Measurements from ENCODE around the gene PRDM5. TPM values are rescaled to one million over a fixed set of nuclear protein-coding genes. Genes with fewer than 3 reads are reported as not detected.

PRDM5 gene
- total and polyA plus RNA-seq, 3 donors from 2014 or later = 8.2 to 21.9 (median 19.1) TPM

GRCh38 chr4:120718979-120719566 lies 203.5 kb downstream of the PRDM5 start:
- Histone ChIP-seq H3K27ac (no peak overlapping the region), H3K36me3 (ENCODE audit: low read depth, missing control alignments) (no peaks in the 10 kb centered on the region), H3K4me3 (no peak overlapping the region), H3K9me3 (no peaks in the 10 kb centered on the region), H3K27me3 (no peaks in the 10 kb centered on the region), H3K4me1 (no peaks in the 10 kb centered on the region)
- DNase-seq = peak; percentile 30
- 48 to 53% methylated on average over 5 of the region's 5 CpGs for WGBS, 2 donors
- TF ChIP-seq POLR2A (IDR thresholded peaks at IDR 0.05) = no peak
- TF ChIP-seq CTCF (IDR thresholded peaks at IDR 0.05) = peak in 1 of 3 experiments; percentile 45
- intact Hi-C loops (cut with DNase I; ENCODE audit: low total_unique reads) = no loop called here

GRCh38 chr4:120716346-120716745 lies 206.2 kb downstream of the PRDM5 start:
- H3K4me1 ChIP-seq = no peaks in the 10 kb centered on the region
- no peak for DNase-seq
- H3K27me3 ChIP-seq = no peaks in the 10 kb centered on the region
- no peak overlapping the region for H3K27ac ChIP-seq
- H3K36me3 ChIP-seq (ENCODE audit: low read depth, missing control alignments) = no peaks in the 10 kb centered on the region
- TF ChIP-seq POLR2A (IDR thresholded peaks at IDR 0.05) = no peak
- TF ChIP-seq CTCF (IDR thresholded peaks at IDR 0.05) = no peak
- H3K4me3 ChIP-seq = no peak overlapping the region
- WGBS, 2 donors = 72 to 93% methylated on average over 1 of the region's 1 CpG
- no peaks in the 10 kb centered on the region for H3K9me3 ChIP-seq
- intact Hi-C loops (cut with DNase I; ENCODE audit: low total_unique reads) = no loop called here

- DNase-seq = no peak
- Histone ChIP-seq H3K9me3 (no peaks in the 10 kb centered on the region), H3K27ac (no peak overlapping the region), H3K4me1 (no peaks in the 10 kb centered on the region), H3K27me3 (no peaks in the 10 kb centered on the region), H3K4me3 (no peak overlapping the region), H3K36me3 (ENCODE audit: low read depth, missing control alignments) (no peaks in the 10 kb centered on the region)
- no peak for TF ChIP-seq POLR2A (IDR thresholded peaks at IDR 0.05)
- TF ChIP-seq CTCF (IDR thresholded peaks at IDR 0.05) = no peak
- intact Hi-C loops (cut with DNase I; ENCODE audit: low total_unique reads) = no loop called here
- WGBS, 2 donors = 72 to 75% methylated on average over 4 of the region's 4 CpGs
Measured at GRCh38 chr4:120714417-120715010, 208.0 kb downstream of the PRDM5 start.

DNA sequence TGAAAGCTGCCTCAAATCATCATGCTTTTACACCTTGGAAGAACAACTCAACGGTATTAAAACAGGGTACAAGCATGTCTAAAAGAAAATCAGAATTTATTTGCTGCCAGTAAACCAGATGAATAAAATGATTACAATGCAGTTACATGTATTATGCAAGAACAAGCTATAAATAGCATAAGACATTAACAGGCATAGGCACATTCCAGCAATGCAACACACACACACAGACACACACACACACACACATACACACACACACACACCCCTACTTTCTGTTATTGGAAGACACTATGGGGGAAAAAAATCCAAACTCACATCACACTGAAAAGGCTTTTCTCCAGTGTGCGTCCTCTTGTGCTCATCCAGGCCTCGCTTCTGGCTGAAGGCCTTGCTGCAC lies 212.5 kb downstream of the PRDM5 start:
- no peaks in the 10 kb centered on the region for H3K9me3 ChIP-seq
- no peaks in the 10 kb centered on the region for H3K27me3 ChIP-seq
- no peaks in the 10 kb centered on the region for H3K4me1 ChIP-seq
- no peak for TF ChIP-seq POLR2A (IDR thresholded peaks at IDR 0.05)
- TF ChIP-seq CTCF (IDR thresholded peaks at IDR 0.05) = no peak
- WGBS, 2 donors = 85 to 87% methylated on average over 3 of the region's 3 CpGs
- intact Hi-C loops (cut with DNase I; ENCODE audit: low total_unique reads) = no loop called here
- DNase-seq = no peak
- no peaks in the 10 kb centered on the region for H3K36me3 ChIP-seq (ENCODE audit: low read depth, missing control alignments)
- no peak overlapping the region for H3K27ac ChIP-seq
- H3K4me3 ChIP-seq = no peak overlapping the region

DNA sequence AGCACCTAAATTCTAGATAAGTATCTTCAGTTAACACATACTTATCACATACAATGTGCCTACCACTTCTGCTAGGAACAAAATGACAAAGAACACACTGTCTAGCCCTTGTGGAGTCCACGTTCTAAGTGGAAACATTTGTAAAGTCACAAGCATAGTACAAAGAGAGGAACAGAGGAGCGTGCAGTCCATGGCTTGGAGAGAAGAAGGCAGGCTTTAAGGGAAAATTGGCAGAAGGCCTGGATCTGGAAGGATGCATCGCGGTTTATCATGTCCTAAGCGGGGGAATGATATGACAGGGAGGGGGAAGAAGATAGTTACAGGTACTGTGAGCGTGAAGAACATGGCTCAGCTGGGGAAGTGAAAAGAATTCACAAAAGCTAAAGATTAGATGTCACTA lies 218.0 kb downstream of the PRDM5 start:
- WGBS, 2 donors = 60 to 63% methylated on average over 6 of the region's 6 CpGs
- H3K4me3 ChIP-seq = no peak overlapping the region
- H3K9me3 ChIP-seq = no peaks in the 10 kb centered on the region
- peak; percentile 60 for DNase-seq
- H3K27me3 ChIP-seq = no peaks in the 10 kb centered on the region
- H3K4me1 ChIP-seq = no peaks in the 10 kb centered on the region
- intact Hi-C loops (cut with DNase I; ENCODE audit: low total_unique reads) = no loop called here
- TF ChIP-seq CTCF (IDR thresholded peaks at IDR 0.05) = no peak
- no peak for TF ChIP-seq POLR2A (IDR thresholded peaks at IDR 0.05)
- H3K27ac ChIP-seq = no peak overlapping the region
- no peaks in the 10 kb centered on the region for H3K36me3 ChIP-seq (ENCODE audit: low read depth, missing control alignments)

All from testis (tissue), 3 donors.